CD4-positive, alpha-beta T cell treated with Interleukin-12 subunit alpha and Interleukin-12 subunit beta, for 1 hour (primary cell): ENCODE measurements around the gene CUL4B.
"Not testable (repeated sequence)": the region's sequence is repeated elsewhere in the genome, so short reads cannot be mapped to it uniquely, and the experiment has no call there.

ENCODE experiments used
- DNase-seq: peaks from one replicate; pipeline ENCODE4 v3.0.0-alpha.2; 2020

CUL4B gene

GRCh38 chrX:120560842-120561633, at the start of gene CUL4B:
TSS of gene CUL4B (minus strand) at chrX:120560962. CDS start at chrX:120560638, 324 bp downstream.
- peak; percentile 91 for DNase-seq

- peak; percentile 56 for DNase-seq
Measured at GRCh38 chrX:120604361-120604782, 43.6 kb upstream of the CUL4B start.

- peak; percentile 89 for DNase-seq
Measured at GRCh38 chrX:120603707-120604360, 43.1 kb upstream of the CUL4B start, which contains the start of gene MCTS1. TSS of gene MCTS1 (plus strand) at chrX:120604101. CDS start at chrX:120604237, 136 bp downstream.

GRCh38 chrX:120585702-120586101, 24.9 kb upstream of the CUL4B start:
- no peak for DNase-seq

GRCh38 chrX:120575379-120576114, 14.8 kb upstream of the CUL4B start:
- no peak for DNase-seq

- not testable (repeated sequence) for DNase-seq
Measured at GRCh38 chrX:120573806-120574205, 13.0 kb upstream of the CUL4B start.

- no peak for DNase-seq
Measured at GRCh38 chrX:120570011-120570600, 9.3 kb upstream of the CUL4B start.

GRCh38 chrX:120568609-120569008, 7.8 kb upstream of the CUL4B start:
- no peak for DNase-seq

GRCh38 chrX:120568035-120568434, 7.3 kb upstream of the CUL4B start:
- no peak for DNase-seq

- DNase-seq: no peak
Measured at GRCh38 chrX:120566817-120567216, 6.1 kb upstream of the CUL4B start.

GRCh38 chrX:120564925-120565324, 4.2 kb upstream of the CUL4B start:
- no peak for DNase-seq

GRCh38 chrX:120562569-120562926, 1.8 kb upstream of the CUL4B start:
- no peak for DNase-seq

GRCh38 chrX:120561634-120562568, 1.1 kb upstream of the CUL4B start:
- no peak for DNase-seq

- peak; percentile 35 for DNase-seq
Measured at GRCh38 chrX:120560405-120560841, 339 bp downstream of the CUL4B start.

GRCh38 chrX:120559804-120560203, 958 bp downstream of the CUL4B start:
- peak; percentile 17 for DNase-seq

GRCh38 chrX:120556251-120556650, 4.5 kb downstream of the CUL4B start:
- DNase-seq: no peak

- no peak for DNase-seq
Measured at GRCh38 chrX:120549483-120550452, 11.0 kb downstream of the CUL4B start.

GRCh38 chrX:120536061-120536460, 24.7 kb downstream of the CUL4B start:
- no peak for DNase-seq

GRCh38 chrX:120534413-120535205, 26.2 kb downstream of the CUL4B start:
- no peak for DNase-seq

- DNase-seq: no peak
Measured at GRCh38 chrX:120522820-120523219, 37.9 kb downstream of the CUL4B start.
